Thoracic aorta (tissue), 2 donors: ENCODE data around the gene TBL1X. TPM values are rescaled to one million over a fixed set of nuclear protein-coding genes. Genes with fewer than 3 reads are reported as not detected.

Experiments used
- ATAC-seq: fragments of 150-250 bp; one replicate; pipeline ENCODE4 v1.8.0; 2017; ENCODE audit warnings: low read depth; ENCODE audit not compliant: insufficient number of reproducible peaks, low FRiP score
- DNase-seq: peaks from one replicate; pipeline ENCODE4 v3.0.0-alpha.2; 2020; ENCODE audit warnings: low spot score
- H3K27ac ChIP-seq, 2 donors: fragments of 200-600 bp; sonication (generic); 1 replicate in 1 of 2; 2 replicates in 1 of 2; pipeline ENCODE4 v1.5.1; 2016; ENCODE audit warnings: mild to moderate bottlenecking in 2 of 2, moderate library complexity in 2 of 2
- H3K27me3 ChIP-seq: fragments of 200-600 bp; sonication (generic); replicated peaks from 2 replicates; pipeline ENCODE4 v1.6.0; 2016; ENCODE audit warnings: mild to moderate bottlenecking; ENCODE audit not compliant: insufficient read depth
- H3K36me3 ChIP-seq: fragments of 200-600 bp; sonication (generic); one replicate; pipeline ENCODE4 v1.5.1; 2016
- H3K4me1 ChIP-seq, 2 donors: fragments of 200-600 bp; sonication (generic); 1 replicate in 1 of 2; 2 replicates in 1 of 2; pipeline versions ENCODE4 v1.5.1 to v1.6.0; 2016; ENCODE audit warnings: low read depth in 2 of 2, mild to moderate bottlenecking in 1 of 2; ENCODE audit not compliant: control insufficient read depth in 1 of 2
- H3K4me3 ChIP-seq: fragments of 200-600 bp; sonication (generic); 2 replicates; pipeline ENCODE4 v1.5.1; 2016; ENCODE audit warnings: mild to moderate bottlenecking
- H3K9me3 ChIP-seq: fragments of 200-600 bp; sonication (generic); 2 replicates; pipeline ENCODE4 v1.5.1; 2016
- total RNA-seq, 2 donors: library from RNA; depleted of rRNA; stranded (reverse); fragments of >200 nt; gene quantifications; one replicate each; pipeline versions ENCODE4 v1.1.0 to v1.2.3, GENCODE V29; 2016
- TF ChIP-seq, protein P1 (sequence below): fragments of 200-600 bp; sonication (generic); IDR thresholded peaks from one replicate; pipeline ENCODE4 v1.5.1; 2019; ENCODE audit warnings: antibody characterized with exemption

TBL1X gene
- total RNA-seq, 2 donors from 2014 or later: 37.9 to 39.7 TPM

DNA sequence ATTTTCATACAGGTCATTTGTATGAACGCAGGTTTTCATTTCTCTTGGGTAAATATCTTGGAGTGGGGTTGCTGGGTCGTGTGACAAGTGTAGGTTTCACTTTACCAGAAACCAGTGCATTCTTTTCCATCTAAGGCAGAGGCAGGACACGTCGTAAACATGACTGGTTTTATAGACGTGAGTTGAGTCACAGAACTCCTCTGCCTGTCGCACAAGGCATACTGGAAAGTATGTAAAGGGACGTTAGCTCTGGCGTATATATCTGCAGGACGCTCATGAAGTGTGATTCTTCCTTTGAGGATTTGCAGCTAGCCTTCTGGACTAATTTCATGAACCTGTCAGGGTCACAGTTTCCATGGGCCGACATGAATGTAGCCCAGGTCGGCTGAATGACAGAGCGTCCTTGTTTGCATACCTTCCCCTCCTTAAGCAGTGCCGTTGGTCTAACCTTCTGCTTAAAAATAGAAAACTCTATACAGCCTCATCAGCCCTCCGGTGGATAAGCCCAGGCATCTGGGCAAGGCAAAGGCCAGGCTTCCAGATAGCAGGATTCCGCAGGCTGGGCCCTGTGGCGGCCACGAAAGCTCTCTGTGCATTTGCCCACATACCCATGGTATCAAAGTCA is 194.8 kb downstream of the TBL1X start:
- no peaks in the 10 kb centered on the region for H3K27me3 ChIP-seq
- no peak overlapping the region for H3K4me3 ChIP-seq
- TF ChIP-seq, protein P1, sequence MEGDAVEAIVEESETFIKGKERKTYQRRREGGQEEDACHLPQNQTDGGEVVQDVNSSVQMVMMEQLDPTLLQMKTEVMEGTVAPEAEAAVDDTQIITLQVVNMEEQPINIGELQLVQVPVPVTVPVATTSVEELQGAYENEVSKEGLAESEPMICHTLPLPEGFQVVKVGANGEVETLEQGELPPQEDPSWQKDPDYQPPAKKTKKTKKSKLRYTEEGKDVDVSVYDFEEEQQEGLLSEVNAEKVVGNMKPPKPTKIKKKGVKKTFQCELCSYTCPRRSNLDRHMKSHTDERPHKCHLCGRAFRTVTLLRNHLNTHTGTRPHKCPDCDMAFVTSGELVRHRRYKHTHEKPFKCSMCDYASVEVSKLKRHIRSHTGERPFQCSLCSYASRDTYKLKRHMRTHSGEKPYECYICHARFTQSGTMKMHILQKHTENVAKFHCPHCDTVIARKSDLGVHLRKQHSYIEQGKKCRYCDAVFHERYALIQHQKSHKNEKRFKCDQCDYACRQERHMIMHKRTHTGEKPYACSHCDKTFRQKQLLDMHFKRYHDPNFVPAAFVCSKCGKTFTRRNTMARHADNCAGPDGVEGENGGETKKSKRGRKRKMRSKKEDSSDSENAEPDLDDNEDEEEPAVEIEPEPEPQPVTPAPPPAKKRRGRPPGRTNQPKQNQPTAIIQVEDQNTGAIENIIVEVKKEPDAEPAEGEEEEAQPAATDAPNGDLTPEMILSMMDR: no peak
- ATAC-seq: no peak
- H3K27ac ChIP-seq: no peak overlapping the region
- DNase-seq: no peak
- no peaks in the 10 kb centered on the region for H3K4me1 ChIP-seq
- H3K36me3 ChIP-seq: no peaks in the 10 kb centered on the region
- no peaks in the 10 kb centered on the region for H3K9me3 ChIP-seq

DNA sequence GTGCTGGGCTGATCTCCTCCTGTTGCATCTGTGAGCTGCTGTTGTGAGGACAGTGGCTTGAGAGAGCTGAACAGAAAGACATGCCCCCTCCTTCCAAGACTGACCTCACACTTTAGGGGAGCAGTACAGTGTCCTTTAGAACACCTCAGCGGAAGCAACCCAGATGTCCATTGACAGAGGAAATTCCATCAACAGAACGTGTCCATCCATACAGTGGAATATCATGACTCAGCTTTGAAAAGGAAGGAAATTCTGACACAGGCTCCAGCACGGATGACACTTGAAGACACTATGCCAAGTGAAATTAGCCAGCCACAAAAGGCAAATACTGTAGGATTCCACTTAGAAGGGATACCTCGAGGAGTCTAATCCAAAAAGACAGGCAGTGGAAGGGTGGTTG is 197.3 kb downstream of the TBL1X start:
- H3K4me1 ChIP-seq: peaks cover 0 to 7% of the 10 kb centered on the region in 2 donors
- TF ChIP-seq, protein P1: no peak
- H3K36me3 ChIP-seq: no peaks in the 10 kb centered on the region
- H3K27ac ChIP-seq: no peak overlapping the region
- H3K4me3 ChIP-seq: no peak overlapping the region
- DNase-seq (no peak), ATAC-seq (no peak)
- no peaks in the 10 kb centered on the region for H3K27me3 ChIP-seq
- H3K9me3 ChIP-seq: no peaks in the 10 kb centered on the region

DNA sequence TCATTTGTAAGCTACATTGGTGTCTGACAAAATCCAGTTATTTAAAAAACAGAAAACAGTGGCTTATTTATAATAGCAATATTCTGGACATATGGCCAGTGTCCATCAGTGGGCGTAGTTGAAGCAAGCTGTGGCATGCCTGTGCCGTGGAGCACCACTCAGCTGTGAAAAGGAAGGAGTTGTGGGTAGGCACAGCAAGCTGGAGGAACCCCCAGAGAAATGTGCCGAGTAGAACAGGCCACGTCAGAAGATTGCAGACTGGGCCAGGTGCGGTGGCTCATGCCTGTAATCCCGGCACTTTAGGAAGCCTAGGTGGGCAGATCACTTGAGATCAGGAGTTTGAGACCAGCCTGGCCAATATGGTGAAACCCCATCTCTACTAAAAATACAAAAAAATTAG is 198.4 kb downstream of the TBL1X start:
- no peak for DNase-seq
- TF ChIP-seq, protein P1: no peak
- no peaks in the 10 kb centered on the region for H3K9me3 ChIP-seq
- H3K27ac ChIP-seq: no peak overlapping the region
- ATAC-seq: no peak
- no peaks in the 10 kb centered on the region for H3K36me3 ChIP-seq
- no peak overlapping the region for H3K4me3 ChIP-seq
- peaks cover 0 to 16% of the 10 kb centered on the region in 2 donors for H3K4me1 ChIP-seq
- H3K27me3 ChIP-seq: no peaks in the 10 kb centered on the region

DNA sequence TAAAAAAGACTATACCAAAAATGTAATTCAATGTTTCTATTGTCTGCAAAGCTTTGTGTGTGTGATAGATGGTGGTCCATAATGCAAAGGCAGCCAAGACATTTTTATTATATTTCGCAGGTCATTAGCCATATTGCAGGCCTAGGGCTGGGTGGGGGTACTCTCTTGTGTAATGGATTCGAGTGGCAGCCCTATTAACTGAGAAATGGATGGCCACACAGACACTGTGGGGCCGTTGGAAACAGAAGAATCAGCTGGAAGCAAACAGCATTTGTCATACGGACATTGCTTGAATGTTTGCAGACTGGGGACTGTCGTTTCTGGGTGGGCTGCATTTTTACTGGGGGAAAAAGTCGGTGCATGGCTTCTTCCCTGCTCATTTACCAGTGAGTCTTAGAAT is 199.4 kb downstream of the TBL1X start:
- H3K27ac ChIP-seq: no peak overlapping the region
- H3K4me3 ChIP-seq: no peak overlapping the region
- ATAC-seq: no peak
- no peaks in the 10 kb centered on the region for H3K27me3 ChIP-seq
- peaks cover 0 to 26% of the 10 kb centered on the region in 2 donors for H3K4me1 ChIP-seq
- no peaks in the 10 kb centered on the region for H3K36me3 ChIP-seq
- TF ChIP-seq, protein P1: no peak
- DNase-seq: no peak
- no peaks in the 10 kb centered on the region for H3K9me3 ChIP-seq

DNA sequence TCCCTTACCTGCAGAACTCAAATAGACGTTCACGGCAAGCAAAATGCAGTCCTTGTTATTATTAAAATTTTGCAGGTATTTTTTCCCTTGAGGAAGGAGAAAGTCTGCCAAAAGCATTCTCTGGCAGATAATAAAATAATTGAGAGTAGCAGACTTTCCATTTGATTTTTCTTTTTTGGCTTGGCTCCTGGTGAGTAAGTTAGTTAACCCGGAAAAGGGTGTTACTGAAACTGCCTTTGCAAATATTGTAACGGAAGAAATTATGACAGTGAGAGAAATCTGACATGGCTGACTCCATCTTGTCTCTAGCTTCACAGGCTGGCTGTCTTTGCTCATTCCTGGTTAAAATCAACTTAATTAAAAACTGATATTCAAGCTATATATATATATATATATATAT is 200.3 kb downstream of the TBL1X start:
- TF ChIP-seq, protein P1: no peak
- Histone ChIP-seq H3K27me3 (no peaks in the 10 kb centered on the region), H3K4me3 (no peak overlapping the region), H3K4me1 (peaks cover 0 to 35% of the 10 kb centered on the region in 2 donors), H3K27ac (no peak overlapping the region), H3K36me3 (no peaks in the 10 kb centered on the region), H3K9me3 (no peaks in the 10 kb centered on the region)
- DNase-seq (no peak), ATAC-seq (no peak)
